Measurements from ENCODE around the gene FBN1.

FBN1 gene

DNA sequence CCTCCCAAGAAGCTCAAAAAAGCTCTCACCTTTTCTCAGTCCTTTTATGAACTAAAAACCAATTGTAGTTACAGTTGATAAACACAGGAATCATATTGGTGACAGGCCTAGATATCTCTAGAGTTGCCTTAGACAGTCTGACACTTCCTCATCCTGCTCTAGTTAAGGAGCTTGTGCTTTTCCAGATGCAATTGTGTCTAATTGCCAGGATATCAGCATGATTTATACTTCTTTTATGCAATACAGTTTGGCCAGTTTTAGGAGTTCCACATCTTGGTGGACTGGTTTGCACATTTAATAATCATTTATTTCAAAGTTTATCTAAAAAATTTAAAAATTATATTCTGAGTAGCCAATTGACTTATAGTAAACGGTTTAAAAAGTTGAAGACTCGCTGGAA lies 218.6 kb downstream of the FBN1 start:
- DNase-seq (ENCODE audit: low read depth) = no peak

DNA sequence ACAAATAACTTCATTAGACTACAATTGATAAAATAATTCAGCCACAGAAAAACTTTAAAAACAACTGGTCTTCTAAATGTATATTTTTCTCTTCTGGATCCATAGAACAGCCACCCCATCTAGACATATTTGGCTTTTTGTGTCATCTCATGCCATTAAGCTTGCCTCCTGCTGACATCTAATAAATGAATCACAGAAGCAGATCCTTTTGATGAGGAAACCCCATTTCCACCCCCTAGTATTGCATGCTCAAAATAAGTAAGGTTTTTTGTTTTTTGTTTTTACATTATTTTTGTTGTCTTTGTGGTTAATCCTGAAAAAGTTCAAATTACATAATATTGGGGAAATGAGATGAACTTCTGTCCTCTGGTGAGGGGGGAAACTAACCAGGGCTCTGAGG lies 219.5 kb downstream of the FBN1 start:
- DNase-seq (ENCODE audit: low read depth) = no peak

DNA sequence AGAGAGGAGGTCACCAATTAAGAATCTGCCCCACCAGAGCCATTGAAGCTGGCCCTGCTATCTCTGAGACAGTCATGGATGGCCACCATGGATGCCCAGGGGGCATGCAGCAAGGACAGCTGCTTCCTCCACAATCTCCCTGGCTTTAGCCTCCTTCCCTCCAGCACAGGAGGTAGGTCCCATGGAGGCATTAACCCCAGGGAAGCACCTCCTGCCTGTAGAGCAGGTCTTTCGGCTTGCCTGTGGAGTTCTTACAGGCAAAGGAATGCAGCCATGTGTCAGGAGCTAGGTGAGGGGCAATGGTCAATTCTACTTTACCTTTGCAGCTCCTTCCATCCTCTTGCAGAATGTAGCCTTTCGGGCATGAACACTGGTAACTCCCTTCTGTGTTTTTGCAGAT lies 220.5 kb downstream of the FBN1 start:
- no peak for DNase-seq (ENCODE audit: low read depth)

DNA sequence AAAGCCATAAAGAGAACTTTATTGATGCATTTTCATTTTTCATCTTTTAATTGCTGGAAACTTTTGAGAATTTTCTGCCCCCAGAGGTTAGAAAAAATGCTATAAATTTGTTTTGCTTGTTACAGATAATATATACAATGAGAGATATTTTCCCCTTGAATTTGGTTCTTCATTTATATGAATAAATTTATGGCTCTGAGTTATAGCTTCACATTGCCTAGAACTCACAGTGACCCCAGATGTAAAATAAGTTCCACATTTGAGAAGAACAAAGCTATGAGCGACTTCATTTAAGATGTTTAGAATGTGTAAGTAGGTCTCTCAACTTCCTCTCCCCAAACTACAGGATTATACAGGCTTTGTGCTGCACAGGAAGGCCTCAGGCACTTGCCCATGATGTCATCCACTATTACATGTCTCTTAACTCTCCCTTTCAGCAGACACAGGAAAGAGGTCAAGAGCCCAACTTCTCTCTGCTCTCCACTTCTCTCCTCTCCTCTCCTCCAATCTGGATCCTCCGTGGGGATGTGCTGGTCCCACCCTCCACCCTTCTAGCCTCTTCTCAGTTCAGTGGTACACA lies 221.5 kb downstream of the FBN1 start:
- DNase-seq (ENCODE audit: low read depth) = peak; percentile 82

DNA sequence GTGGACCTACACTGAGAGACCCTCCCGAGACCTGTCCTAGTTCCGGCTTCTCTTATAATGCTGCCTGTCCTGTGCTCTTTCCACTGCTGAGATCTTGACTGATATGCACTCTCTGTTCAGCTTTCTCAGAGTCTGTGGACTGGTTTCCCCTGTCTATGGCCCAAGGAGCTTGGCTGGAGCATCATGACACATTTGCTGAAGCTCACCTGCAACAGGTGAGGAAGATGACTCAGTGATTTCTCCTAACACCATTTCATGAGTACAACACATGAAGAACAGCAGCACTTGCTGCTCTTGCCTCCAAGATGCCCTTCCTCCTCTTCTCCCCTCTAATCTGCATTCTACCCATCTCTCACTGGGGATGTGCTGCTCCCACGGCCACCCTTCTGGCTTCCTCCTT lies 222.2 kb downstream of the FBN1 start:
- no peak for DNase-seq (ENCODE audit: low read depth)

DNA sequence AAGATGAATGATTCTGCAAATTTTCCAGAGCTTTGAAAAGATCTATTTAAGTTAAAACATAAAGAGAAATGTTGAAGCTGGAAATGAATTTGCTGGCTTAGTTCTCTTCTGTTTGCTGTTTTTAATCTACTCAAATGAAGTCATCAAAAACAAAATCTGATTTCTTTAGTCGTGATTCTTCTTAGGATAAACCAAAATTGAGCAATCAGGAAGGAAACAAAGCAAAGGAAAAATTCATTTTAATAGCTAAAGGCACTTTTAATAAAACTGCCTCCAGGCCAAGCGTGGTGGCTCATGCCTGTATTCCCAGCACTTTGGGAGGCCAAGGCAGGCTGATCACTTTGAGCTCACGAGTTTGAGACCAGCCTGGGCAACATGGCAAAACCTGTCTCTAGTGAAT lies 223.1 kb downstream of the FBN1 start:
- peak; percentile 44 for DNase-seq (ENCODE audit: low read depth)

DNA sequence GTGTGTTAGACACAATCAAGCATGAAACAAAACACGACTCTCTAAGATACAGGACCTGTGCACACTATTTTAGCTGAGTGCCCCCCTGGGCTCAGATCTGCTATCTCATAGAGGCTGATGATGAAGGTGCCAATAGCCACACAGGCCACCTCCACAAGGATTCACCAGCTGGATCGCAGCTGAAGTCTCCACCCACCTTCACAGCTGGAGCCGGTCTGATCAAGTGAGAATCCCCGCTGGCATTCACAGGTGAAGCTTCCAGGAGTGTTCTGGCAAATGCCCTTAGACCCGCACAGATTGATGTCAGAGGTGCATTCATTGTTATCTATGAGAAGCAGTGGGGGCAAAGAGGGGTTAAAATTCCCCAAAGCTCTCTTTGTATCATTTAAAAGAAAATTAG lies 224.1 kb downstream of the FBN1 start:
- no peak for DNase-seq (ENCODE audit: low read depth)

DNA sequence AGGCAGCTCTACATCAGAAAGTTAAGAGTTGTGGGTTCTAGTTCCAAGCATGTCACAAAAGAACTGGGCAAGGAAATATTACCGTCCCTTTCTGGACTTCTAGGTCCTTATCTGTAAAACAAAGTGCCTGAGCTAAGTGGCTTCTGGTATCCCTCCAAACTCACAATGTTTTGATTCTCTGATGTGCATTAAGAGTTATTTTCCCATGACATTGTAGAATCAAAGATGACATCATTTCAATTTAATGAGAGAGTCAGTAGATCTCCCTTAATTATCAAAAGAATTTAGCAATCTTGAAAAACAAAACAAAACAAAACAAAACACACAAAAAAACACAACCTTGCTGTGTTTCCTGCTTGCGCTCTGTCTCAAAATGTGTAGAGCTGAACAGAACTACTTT lies 225.6 kb downstream of the FBN1 start:
- DNase-seq (ENCODE audit: low read depth) = no peak

DNA sequence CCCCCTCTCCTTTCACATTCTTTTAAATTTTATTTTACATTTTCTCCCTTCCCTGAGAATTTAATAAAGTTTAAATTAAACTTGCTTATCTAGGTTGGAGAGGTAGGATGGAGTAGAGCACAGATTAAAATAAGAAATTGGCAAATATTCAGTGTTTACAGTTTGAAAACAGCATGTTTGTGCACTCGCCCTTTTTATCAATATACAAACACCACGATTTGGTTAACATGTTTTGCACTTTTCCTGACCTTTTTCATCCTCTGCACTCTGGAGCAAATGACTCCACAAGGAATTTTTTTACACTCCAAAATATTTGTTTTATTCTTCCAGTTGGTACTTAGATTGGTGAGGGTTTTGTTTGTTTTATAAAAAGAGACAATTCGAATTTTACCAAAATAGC lies 227.2 kb downstream of the FBN1 start:
- DNase-seq (ENCODE audit: low read depth) = no peak

DNA sequence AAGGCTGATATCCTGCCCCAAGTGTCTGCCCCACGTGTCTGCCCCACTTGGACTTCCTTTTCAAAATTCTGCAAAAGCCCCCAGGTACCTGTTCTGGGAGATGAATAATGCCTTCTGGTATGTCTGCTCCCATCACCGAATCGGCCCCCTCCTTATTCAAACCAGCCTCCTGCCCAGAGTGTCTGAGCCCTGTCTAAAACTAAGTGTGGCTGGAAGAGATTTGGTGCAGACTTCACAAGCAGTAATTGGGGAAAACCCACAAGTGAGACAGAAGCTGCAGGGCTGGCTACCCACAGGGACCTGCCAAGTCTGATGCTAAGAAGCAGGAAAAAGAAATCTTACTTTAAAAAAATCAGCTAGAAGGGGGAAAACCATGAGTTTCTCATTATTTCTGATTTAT lies 229.2 kb downstream of the FBN1 start:
- no peak for DNase-seq (ENCODE audit: low read depth)

DNA sequence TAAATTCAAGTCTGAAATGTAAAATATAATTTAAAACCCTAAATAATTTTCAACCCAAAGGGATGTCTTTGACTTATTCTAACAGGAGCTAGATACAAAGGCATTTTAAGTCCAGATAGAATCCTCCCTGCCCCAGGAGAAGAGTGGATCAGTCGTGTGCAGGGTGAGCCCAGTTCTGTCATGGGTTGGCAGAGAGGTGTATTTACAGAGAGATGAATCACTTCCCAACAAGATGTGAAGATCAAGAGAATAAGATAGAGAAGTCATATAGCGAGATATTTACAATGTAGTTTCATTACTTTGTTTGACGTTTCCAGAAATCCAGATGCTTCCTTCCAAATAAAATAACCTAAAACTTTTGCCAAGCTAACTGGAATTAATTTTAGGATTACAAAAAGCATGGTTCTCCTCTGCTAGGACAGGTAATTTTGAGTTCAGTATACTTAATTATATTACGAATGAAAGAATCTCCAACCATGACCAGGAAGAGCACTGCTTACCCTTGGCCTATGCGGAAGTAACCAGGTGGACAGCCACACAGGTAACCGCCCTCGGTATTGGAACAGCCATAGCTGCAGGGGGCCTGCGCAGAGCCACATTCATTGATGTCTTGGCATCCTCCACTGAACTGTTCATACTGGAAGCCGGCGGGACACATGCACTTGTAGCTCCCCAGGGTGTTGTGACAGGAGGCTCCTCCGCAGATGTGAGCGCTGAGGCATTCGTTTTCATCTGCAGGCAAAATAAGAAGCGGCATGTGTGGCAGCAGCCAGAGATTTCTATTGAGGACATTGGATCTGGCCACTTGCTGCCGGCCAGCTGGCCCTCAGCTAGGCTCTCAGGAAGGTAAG lies 230.2 kb downstream of the FBN1 start:
- DNase-seq (ENCODE audit: low read depth) = peak; percentile 58

DNA sequence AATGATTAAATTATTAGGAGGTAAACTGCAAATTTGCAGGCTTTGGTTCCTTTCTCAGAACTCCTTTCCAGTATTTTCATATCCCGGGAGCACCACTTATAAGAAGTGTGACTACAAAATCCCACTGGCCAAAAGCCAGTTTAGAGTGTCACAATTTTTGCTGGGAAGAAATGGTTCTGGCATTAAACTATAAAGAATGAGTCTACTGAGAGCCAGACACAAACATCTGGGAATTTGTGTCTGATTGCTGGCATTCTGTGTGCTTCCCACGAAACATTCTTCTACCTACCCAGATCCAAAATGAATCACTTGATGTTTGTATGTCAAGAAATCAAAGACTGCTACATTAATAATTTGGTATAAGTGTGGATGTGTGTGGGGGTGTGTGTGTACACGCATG lies 231.5 kb downstream of the FBN1 start:
- peak; percentile 57 for DNase-seq (ENCODE audit: low read depth)

DNA sequence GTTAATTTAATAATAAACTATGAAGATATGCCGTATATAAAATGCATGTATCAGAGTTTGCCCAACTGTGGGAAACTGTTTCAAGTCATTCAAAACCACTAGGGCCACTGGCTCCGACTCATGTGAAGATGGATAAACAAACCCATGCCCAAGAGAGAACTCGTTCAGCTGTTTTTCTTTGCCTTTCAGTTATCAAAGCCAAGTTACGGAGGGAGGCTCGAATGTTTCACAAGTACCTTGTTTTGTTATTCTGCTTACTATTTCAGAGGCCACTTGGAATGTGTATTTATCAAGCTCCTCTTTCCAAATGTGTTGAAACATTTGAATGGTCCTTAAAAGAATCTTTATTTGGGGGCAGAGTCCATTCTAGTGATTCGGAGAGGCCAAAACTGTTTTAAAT lies 232.2 kb downstream of the FBN1 start:
- peak; percentile 62 for DNase-seq (ENCODE audit: low read depth)

DNA sequence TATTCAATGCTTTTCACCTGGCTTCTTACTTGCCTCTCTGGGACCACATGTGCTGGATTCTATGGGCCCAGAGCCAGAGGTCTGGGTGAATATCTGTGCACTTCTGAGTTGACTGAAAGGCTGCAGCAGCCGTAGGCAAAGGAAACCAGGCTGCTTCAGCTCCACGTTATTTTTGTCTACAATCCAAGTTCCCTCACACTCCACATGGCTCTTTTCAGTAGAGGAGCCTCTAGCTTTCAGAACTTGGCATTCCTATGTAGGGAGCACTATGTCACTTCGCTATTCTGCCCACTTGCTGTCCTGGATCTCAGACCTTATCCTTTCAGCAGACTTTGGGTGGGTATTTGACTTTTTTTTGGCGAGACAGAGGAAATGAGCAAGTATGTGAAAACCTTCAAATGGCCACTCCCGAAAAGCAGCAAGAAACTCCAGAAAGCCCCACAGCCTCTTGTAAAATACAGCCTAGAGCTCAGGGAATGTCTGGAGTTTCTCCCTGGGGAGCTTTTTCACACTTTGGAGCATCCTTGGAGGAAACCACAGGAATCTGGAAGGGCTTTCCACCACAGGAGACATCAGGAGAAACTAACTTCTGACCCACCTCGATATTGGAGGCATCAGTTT lies 233.4 kb downstream of the FBN1 start:
- no peak for DNase-seq (ENCODE audit: low read depth)

DNA sequence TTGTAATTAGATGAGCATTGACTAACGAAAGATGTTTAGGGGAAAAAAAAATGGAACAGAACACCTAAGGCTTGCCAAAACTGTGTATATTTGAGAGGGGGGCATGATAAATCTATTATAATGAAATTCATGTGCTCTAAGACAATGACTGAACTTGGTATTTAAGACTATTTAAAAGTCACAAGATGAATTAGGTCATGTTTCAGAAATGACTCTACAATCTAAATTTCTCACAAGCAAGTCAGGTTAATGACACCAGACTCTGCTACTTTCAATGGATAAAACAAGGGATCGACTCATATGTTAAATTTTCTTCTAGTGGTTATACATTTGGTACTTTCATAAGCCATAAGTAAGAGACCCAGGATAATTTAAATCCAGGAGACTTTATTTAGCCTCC lies 235.9 kb downstream of the FBN1 start:
- no peak for DNase-seq (ENCODE audit: low read depth)

DNA sequence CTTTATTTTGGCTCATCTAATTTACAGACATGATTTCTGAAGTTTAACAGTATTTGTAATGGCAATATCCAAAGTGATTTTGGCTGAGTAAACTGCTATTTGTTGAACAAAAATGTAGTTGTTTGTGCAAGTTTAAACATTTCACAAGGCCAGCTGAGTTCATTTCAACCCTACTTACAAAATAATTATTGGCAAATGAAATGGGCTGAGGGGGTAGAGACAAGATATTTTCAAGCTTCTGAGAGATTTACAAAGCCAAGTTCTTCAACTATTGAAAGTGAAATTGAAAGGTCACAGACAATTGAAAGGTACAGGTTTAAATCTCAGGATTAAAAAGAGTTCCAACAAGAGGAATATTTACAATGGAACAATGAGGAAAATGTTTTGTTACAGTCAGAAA lies 237.2 kb downstream of the FBN1 start:
- no peak for DNase-seq (ENCODE audit: low read depth)

DNA sequence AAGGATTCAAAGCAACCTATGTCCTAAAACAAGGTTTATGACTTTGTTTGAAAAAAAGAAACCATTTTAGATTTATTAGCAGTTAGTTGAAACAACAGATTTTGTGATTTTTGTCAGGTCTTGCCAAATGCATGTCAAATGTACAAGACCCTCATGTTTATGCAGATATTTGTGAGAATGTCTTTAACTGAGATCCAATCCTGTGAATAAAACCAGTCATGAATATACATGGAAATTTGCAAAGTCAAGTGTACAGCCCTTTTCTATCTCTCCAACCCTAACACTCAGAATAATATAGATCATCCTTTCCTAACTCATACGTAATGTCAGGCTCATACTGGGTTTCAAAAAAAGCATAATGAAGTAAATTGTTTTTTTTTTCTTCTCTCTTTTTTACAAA lies 237.9 kb downstream of the FBN1 start:
- no peak for DNase-seq (ENCODE audit: low read depth)

DNA sequence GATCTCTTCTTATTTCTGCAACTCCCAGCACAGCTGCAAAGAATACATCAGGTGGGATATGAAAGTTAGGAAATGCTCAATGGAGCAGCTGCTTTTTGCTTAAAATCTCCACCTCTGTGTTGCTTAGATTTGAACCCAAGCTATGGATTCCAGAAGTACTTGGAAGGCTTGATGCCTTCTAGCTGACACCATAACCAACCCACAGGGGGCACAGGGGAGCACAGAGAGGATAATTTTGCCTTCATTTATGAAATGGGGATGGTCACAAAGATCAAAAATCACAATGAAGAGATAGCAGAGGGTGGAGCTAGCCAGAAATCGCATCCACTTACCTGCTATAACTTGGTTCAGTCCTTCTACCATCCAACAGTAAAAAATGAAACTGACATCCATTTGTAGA lies 238.6 kb downstream of the FBN1 start:
- DNase-seq (ENCODE audit: low read depth) = no peak

DNA sequence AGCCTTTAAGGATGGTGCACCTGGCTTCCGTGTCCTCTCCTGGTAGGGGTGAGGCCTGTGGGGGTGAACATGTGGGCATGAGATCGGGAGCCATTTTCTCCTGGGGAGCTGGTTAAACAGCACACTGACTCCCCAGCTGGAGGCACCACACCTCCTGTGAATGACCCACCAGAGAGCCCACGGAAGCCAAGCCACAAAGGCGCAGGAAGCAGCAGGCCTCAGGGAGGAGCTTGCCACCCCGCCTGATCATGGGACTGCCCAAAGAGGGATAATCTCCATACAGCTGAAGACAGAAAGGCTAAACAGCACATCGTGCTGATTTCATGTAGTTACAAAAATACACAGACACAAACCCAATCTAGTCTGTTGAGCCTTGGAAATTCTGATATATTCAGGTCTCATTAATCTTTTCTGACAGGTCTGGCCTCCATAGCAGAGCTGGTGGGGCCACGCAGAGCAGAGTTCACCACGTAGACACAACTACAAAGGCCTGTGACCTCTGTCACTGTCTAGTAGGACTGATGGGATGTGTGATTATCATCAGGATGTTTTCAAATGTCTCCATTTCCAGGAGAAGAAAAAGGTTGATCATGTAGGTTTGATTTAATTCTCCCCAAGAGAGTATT lies 239.1 kb downstream of the FBN1 start:
- DNase-seq (ENCODE audit: low read depth) = no peak

DNA sequence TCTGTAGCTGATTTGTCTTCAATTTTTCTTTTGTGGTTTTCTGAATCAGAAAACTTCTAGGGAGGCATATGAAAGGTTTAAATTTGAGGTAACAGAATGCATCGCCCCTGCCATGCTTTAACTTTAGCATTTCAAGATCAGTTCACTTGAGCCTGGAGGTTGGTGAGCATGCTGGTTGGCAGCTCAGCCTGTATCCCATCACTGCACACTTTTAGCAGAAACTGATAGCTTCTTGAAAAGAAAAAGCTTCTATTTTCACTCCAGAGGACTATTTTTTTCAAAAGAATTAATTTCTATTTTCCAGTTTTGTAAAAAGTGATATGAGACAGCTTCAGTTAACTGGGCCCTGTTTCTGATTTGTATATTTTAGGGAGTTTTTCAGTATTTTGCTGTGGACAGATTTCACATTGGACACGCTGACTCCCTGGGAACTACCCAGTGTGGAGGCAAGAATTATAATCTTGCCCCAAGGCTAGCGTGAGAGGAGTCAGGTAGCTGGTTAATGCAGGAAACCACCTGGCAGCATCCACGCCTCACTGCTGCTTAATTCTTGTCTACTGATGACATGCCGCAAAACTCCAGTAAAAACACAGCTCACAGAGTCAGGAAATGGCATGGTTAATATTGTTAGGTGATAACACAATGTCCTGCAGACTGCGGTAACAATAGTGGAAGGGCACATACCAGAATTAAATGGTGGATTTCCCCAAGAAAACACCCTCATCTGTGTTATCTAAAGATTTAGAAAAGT lies 242.9 kb downstream of the FBN1 start:
- DNase-seq (ENCODE audit: low read depth) = peak; percentile 35

DNA sequence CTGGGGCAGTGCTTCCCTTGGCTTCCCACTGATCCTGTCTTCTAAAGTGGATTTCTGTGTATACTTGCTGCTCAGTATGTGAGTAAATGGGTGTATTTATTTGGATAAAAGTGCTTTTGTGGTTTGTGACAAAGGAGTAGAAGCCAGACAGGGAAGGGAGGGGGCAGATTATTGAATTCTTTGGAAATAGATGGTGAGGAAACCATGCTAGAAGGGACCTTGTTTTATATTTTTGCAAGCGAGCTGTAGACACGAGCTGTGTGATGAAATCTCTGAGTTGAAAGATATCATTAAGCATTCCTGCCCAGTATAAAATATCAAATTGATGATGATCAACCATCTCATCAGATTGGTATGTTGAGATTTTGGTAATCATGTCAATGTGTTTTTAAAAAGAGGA lies 245.4 kb downstream of the FBN1 start:
- peak; percentile 67 for DNase-seq (ENCODE audit: low read depth)

DNA sequence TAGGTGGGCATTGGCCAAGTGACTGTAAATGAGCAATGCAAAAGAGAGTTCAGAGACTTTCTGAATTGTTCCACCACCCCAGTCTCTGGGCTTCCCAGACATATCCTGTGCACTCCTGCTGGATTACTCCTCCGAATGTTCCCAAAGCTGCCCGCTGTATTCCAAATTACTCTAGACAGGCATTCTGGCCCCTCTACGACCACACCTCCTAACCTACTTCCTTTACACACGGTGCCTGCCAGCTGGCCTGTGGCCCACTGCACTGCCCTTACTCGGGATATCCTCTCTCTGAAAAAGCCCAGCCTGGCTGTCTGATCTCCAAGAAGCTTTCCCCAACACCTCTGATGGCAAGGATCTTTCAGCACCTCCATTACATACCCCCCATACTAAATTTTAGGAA lies 247.7 kb downstream of the FBN1 start:
- no peak for DNase-seq (ENCODE audit: low read depth)

Data from iris pigment epithelial cell (primary cell).